Neural progenitor cell (in vitro differentiated cells): ENCODE measurements around the gene SUB1. TPM values are rescaled to one million over a fixed set of nuclear protein-coding genes. Genes with fewer than 3 reads are reported as not detected.

Experiments used
- DNase-seq: peaks from one replicate; pipeline ENCODE4 v3.0.0-alpha.2; 2016; ENCODE audit warnings: low spot score
- H2AFZ ChIP-seq: fragments of 200-600 bp; sonication (generic); replicated peaks from 2 replicates; pipeline ENCODE4 v1.6.1; 2016; ENCODE audit warnings: antibody characterized with exemption
- H3F3A ChIP-seq: fragments of 200-600 bp; sonication (generic); 2 replicates; pipeline ENCODE4 v1.6.1; 2016; ENCODE audit warnings: antibody characterized with exemption, low read depth
- H3K27ac ChIP-seq: fragments of 200-600 bp; sonication (generic); 2 replicates; pipeline ENCODE4 v1.5.1; 2016; ENCODE audit warnings: mild to moderate bottlenecking
- H3K27me3 ChIP-seq: fragments of 200-600 bp; sonication (generic); 2 replicates; pipeline ENCODE4 v1.6.1; 2016; ENCODE audit warnings: mild to moderate bottlenecking, moderate library complexity
- H3K36me3 ChIP-seq: fragments of 200-600 bp; sonication (generic); 2 replicates; pipeline ENCODE4 v1.5.1; 2016
- H3K4me1 ChIP-seq: fragments of 200-600 bp; sonication (generic); 2 replicates; pipeline ENCODE4 v1.6.1; 2016; ENCODE audit warnings: mixed run types
- H3K4me2 ChIP-seq: fragments of 200-600 bp; sonication (generic); 2 replicates; pipeline ENCODE4 v1.6.1; 2016
- H3K4me3 ChIP-seq: fragments of 200-600 bp; sonication (generic); 2 replicates; pipeline ENCODE4 v1.5.1; 2016
- H3K79me2 ChIP-seq: fragments of 200-600 bp; sonication (generic); 2 replicates; pipeline ENCODE4 v1.6.1; 2016; ENCODE audit warnings: low read depth
- H3K9ac ChIP-seq: fragments of 200-600 bp; sonication (generic); 2 replicates; pipeline ENCODE4 v1.6.1; 2016
- H3K9me3 ChIP-seq: fragments of 200-600 bp; sonication (generic); 2 replicates; pipeline ENCODE4 v1.5.1; 2016; ENCODE audit warnings: low read depth
- H4K20me1 ChIP-seq: fragments of 200-600 bp; sonication (generic); 2 replicates; pipeline ENCODE4 v1.6.1; 2016; ENCODE audit warnings: low read depth
- H3K27ac Mint-ChIP-seq: 3 replicates; pipeline ENCODE4 v1.8.0; 2021; ENCODE audit warnings: mixed read lengths
- H3K27me3 Mint-ChIP-seq: 2 replicates; pipeline ENCODE4 v1.8.0; 2022; ENCODE audit warnings: low read depth, mild to moderate bottlenecking, inconsistent platforms, moderate library complexity, mixed read lengths; ENCODE audit not compliant: insufficient read depth
- H3K36me3 Mint-ChIP-seq: 3 replicates; pipeline ENCODE4 v1.8.0; 2021; ENCODE audit warnings: mixed read lengths
- H3K4me1 Mint-ChIP-seq: 3 replicates; pipeline ENCODE4 v1.8.0; 2021; ENCODE audit warnings: mixed read lengths
- H3K4me3 Mint-ChIP-seq: 3 replicates; pipeline ENCODE4 v1.8.0; 2021; ENCODE audit warnings: mild to moderate bottlenecking, moderate library complexity, mixed read lengths
- H3K9me3 Mint-ChIP-seq: 3 replicates; pipeline ENCODE4 v1.8.0; 2020; ENCODE audit warnings: mixed read lengths
- EZH2 ChIP-seq: fragments of 200-600 bp; sonication (generic); IDR thresholded peaks from 2 replicates; pipeline ENCODE4 v1.6.1; 2017; ENCODE audit warnings: antibody characterized with exemption, mild to moderate bottlenecking, moderate library complexity
- EZH2phosphoT487 ChIP-seq: fragments of 200-600 bp; sonication (generic); IDR thresholded peaks from 2 replicates; pipeline ENCODE4 v1.6.1; 2017; ENCODE audit warnings: antibody characterized with exemption
- total RNA-seq: library from RNA; depleted of rRNA; stranded (reverse); fragments of >200 nt; gene quantifications from 2 replicates; pipeline ENCODE4 v1.2.3, GENCODE V29; 2015; ENCODE audit warnings: low replicate concordance
- TF ChIP-seq, protein P1 (sequence below): fragments of 200-600 bp; sonication (generic); IDR thresholded peaks from 2 replicates; pipeline ENCODE4 v1.5.1; 2017; ENCODE audit warnings: antibody characterized with exemption, mild to moderate bottlenecking

Gene SUB1
- total RNA-seq, 1 donor from 2014 or later, result 789 TPM

DNA sequence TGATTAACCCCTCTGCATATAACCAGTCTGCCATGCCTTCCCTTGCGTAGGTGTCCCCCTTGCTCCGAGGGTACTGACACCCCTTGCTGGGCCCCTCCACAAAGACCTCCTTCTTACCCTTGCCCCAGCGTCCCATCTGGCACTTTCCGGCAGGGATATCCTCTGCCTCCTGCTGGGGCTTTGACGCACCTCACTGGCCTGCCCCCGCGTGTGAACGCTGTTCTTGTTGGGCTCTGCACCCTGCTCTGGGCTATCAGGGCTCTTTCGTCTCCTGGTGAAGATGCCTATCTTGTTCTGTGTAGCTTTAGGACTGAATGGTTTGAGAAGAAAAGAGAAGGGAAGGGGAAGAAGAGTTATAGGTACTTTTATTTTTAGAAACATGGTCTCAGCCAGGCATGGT, 53.0 kb downstream of the SUB1 start:
- peaks cover 4% of the 10 kb centered on the region for H3K27me3 Mint-ChIP-seq
- H3K4me1 Mint-ChIP-seq, result peaks cover 2% of the 10 kb centered on the region
- Histone ChIP-seq H3K4me1 (no peaks in the 10 kb centered on the region), H3K4me3 (no peak overlapping the region), H4K20me1 (no peaks in the 10 kb centered on the region), H3K36me3 (no peaks in the 10 kb centered on the region), H3K27me3 (no peaks in the 10 kb centered on the region), H3F3A (no peaks in the 10 kb centered on the region), H3K9ac (no peak overlapping the region), H3K4me2 (no peak overlapping the region), H2AFZ (no peak overlapping the region), H3K79me2 (no peaks in the 10 kb centered on the region), H3K27ac (no peak overlapping the region), H3K9me3 (no peaks in the 10 kb centered on the region)
- no peak overlapping the region for H3K4me3 Mint-ChIP-seq
- peak overlapping the region; percentile 11 for H3K27ac Mint-ChIP-seq
- TF ChIP-seq EZH2, result no peak
- TF ChIP-seq, protein P1, sequence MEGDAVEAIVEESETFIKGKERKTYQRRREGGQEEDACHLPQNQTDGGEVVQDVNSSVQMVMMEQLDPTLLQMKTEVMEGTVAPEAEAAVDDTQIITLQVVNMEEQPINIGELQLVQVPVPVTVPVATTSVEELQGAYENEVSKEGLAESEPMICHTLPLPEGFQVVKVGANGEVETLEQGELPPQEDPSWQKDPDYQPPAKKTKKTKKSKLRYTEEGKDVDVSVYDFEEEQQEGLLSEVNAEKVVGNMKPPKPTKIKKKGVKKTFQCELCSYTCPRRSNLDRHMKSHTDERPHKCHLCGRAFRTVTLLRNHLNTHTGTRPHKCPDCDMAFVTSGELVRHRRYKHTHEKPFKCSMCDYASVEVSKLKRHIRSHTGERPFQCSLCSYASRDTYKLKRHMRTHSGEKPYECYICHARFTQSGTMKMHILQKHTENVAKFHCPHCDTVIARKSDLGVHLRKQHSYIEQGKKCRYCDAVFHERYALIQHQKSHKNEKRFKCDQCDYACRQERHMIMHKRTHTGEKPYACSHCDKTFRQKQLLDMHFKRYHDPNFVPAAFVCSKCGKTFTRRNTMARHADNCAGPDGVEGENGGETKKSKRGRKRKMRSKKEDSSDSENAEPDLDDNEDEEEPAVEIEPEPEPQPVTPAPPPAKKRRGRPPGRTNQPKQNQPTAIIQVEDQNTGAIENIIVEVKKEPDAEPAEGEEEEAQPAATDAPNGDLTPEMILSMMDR, result no peak
- TF ChIP-seq EZH2phosphoT487, result no peak
- H3K9me3 Mint-ChIP-seq, result peaks cover 6% of the 10 kb centered on the region
- no peak for DNase-seq
- no peaks in the 10 kb centered on the region for H3K36me3 Mint-ChIP-seq

DNA sequence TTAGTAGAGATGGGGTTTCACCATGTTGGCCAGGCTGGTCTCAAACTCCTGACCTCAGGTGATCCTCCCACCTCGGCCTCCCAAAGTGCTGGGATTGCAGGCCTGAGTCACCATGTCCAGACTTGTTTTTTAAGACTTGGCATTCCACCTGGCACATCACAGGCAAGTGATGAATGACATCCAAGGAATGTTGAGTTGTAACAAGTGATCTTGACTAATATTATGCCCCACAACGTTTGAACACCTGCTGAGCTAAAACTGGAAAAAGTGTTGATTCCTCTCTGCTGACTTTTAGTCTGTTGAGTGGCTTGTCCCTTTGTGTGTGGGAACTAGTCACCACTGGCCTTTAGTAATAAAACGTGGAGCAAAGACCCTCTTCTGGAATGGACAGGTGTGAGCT, 54.6 kb downstream of the SUB1 start:
- H3K4me1 Mint-ChIP-seq, result peaks cover 2% of the 10 kb centered on the region

DNA sequence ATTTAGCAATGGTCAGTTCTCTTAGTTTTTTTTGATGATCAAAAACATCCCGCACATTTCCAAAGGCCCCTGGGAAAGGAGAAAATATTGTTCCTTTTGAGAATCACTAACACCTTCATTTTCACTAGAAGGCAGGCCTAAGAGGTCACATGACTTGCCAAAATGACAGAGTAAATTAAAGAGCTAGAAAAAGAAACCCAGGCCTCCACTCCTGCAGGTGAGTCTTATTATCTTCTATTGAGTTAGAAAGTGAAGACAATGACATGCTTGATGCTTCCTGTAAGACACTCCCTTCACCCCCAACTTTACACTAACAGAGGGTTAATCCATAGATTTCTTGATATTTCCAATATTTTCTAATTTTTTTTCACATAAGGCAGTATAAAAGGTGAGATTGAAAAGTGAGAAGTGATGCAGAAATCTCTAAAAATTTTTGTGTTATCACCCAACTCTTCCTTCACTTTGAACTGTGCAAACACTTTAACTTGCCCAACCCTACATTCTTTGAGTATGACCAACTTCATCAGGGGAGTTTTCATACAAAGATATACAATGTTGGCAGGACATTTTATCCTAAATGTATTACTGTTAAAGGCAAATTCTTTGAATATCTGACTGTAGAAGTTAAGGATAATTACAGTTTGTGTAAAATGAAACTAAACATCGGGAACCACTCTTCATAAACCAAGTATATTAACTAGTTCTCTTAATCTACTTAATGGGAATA, 57.1 kb downstream of the SUB1 start:
- Mint-ChIP-seq H3K4me3 (no peak overlapping the region), H3K9me3 (peaks cover 6% of the 10 kb centered on the region), H3K36me3 (no peaks in the 10 kb centered on the region), H3K27ac (no peak overlapping the region), H3K4me1 (peaks cover 2% of the 10 kb centered on the region), H3K27me3 (no peaks in the 10 kb centered on the region)
- Histone ChIP-seq H3F3A (no peaks in the 10 kb centered on the region), H3K4me1 (no peaks in the 10 kb centered on the region), H3K36me3 (no peaks in the 10 kb centered on the region), H3K9ac (no peak overlapping the region), H3K4me3 (no peak overlapping the region), H3K79me2 (no peaks in the 10 kb centered on the region), H3K27me3 (no peaks in the 10 kb centered on the region), H3K9me3 (no peaks in the 10 kb centered on the region), H3K27ac (no peak overlapping the region), H2AFZ (no peak overlapping the region), H3K4me2 (no peak overlapping the region), H4K20me1 (no peaks in the 10 kb centered on the region)
- no peak for DNase-seq
- TF ChIP-seq EZH2phosphoT487 (no peak), EZH2 (no peak)
- TF ChIP-seq, protein P1, result no peak

More for the DNA sequence above, 54.6 kb downstream of the SUB1 start:
- H3K9me3 ChIP-seq, result no peaks in the 10 kb centered on the region
- H3K79me2 ChIP-seq, result no peaks in the 10 kb centered on the region
- H3K27ac ChIP-seq, result no peak overlapping the region
- H3K9me3 Mint-ChIP-seq, result peaks cover 6% of the 10 kb centered on the region
- peaks cover 4% of the 10 kb centered on the region for H3K27me3 Mint-ChIP-seq
- H3K4me2 ChIP-seq, result no peak overlapping the region
- H3K36me3 Mint-ChIP-seq, result no peaks in the 10 kb centered on the region
- no peaks in the 10 kb centered on the region for H3F3A ChIP-seq
- H2AFZ ChIP-seq, result no peak overlapping the region
- TF ChIP-seq EZH2phosphoT487, result no peak
- TF ChIP-seq EZH2, result no peak
- TF ChIP-seq, protein P1, result no peak
- H3K4me3 Mint-ChIP-seq, result no peak overlapping the region
- no peak overlapping the region for H3K27ac Mint-ChIP-seq
- DNase-seq, result no peak
- H3K27me3 ChIP-seq, result no peaks in the 10 kb centered on the region
- no peaks in the 10 kb centered on the region for H3K36me3 ChIP-seq
- H4K20me1 ChIP-seq, result no peaks in the 10 kb centered on the region
- no peak overlapping the region for H3K4me3 ChIP-seq
- H3K4me1 ChIP-seq, result no peaks in the 10 kb centered on the region
- H3K9ac ChIP-seq, result no peak overlapping the region
